Right lobe of liver (tissue), 4 donors: Measurements from ENCODE around the gene ZBED6.

Source experiments
- CTCF ChIP-seq, 4 donors: fragments of 200-600 bp in 3 of 4; fragments of 450-650 bp in 1 of 4; IDR thresholded peaks; one replicate each; pipeline versions ENCODE4 v1.5.1 to v1.8.0; 2016 to 2022; ENCODE audit warnings: antibody characterized with exemption in 4 of 4, mild to moderate bottlenecking in 2 of 4
- POLR2A ChIP-seq: fragments of 450-650 bp; IDR thresholded peaks from one replicate; pipeline ENCODE4 v1.6.1; 2017; ENCODE audit warnings: antibody characterized with exemption, mild to moderate bottlenecking
- donor health status: DM: no; HTN: no; CAD: no.
- donor health status: DM: no; HTN: no; CAD: no.
- donor health status: DM: no; HTN: yes; CAD: no.

- TF ChIP-seq POLR2A: no peak
- TF ChIP-seq CTCF (IDR thresholded peaks at IDR 0.05): no peak
Measured at GRCh38 chr1:203796236-203796605, 798 bp downstream of the ZBED6 start.
